Endometrial microvascular endothelial cells (primary cell): ENCODE data around the gene ARFGAP3. TPM values are rescaled to one million over a fixed set of nuclear protein-coding genes. Genes with fewer than 3 reads are reported as not detected.

ENCODE experiments used
- in situ Hi-C: cut with HindIII; loops from 2 replicates; pipeline ENCODE4 v1.10.0; 2017; ENCODE audit warnings: low sequenced_read_pairs, low pct_unique_long_range_greater_than_20kb; ENCODE audit errors: inconsistent ontology term
- total RNA-seq: library from RNA; depleted of rRNA; stranded (reverse); fragments of >200 nt; gene quantifications from one replicate; pipeline ENCODE4 v1.2.3, GENCODE V29; 2015; ENCODE audit errors: inconsistent ontology term

The ARFGAP3 gene
- total RNA-seq, 1 donor from 2014 or later = 49.6 TPM

- in situ Hi-C loops = no loop called here
Measured at GRCh38 chr22:42868751-42869251, 11.7 kb upstream of the ARFGAP3 start.

- in situ Hi-C loops = no loop called here
Measured at GRCh38 chr22:42866100-42866499, 9.0 kb upstream of the ARFGAP3 start.

- in situ Hi-C loops = no loop called here
Measured at GRCh38 chr22:42865536-42865935, 8.5 kb upstream of the ARFGAP3 start.

- in situ Hi-C loops = no loop called here
Measured at GRCh38 chr22:42863349-42863961, 6.4 kb upstream of the ARFGAP3 start.

- in situ Hi-C loops = no loop called here
Measured at GRCh38 chr22:42862045-42862734, 5.1 kb upstream of the ARFGAP3 start.

- in situ Hi-C loops = no loop called here
Measured at GRCh38 chr22:42860968-42861367, 3.9 kb upstream of the ARFGAP3 start.

GRCh38 chr22:42857845-42858481 lies 890 bp upstream of the ARFGAP3 start:
- in situ Hi-C loops = no loop called here

- in situ Hi-C loops = no loop called here
Measured at GRCh38 chr22:42856179-42856864, 751 bp downstream of the ARFGAP3 start.

- in situ Hi-C loops = no loop called here
Measured at GRCh38 chr22:42855721-42856120, 1.4 kb downstream of the ARFGAP3 start.

- in situ Hi-C loops = no loop called here
Measured at GRCh38 chr22:42855211-42855610, 1.9 kb downstream of the ARFGAP3 start.

- in situ Hi-C loops = no loop called here
Measured at GRCh38 chr22:42848941-42849550, 8.0 kb downstream of the ARFGAP3 start.

- in situ Hi-C loops = no loop called here
Measured at GRCh38 chr22:42847110-42847509, 10.0 kb downstream of the ARFGAP3 start.

GRCh38 chr22:42844756-42845155 lies 12.3 kb downstream of the ARFGAP3 start:
- in situ Hi-C loops = no loop called here

- in situ Hi-C loops = no loop called here
Measured at GRCh38 chr22:42842658-42843370, 14.3 kb downstream of the ARFGAP3 start.

GRCh38 chr22:42841444-42841843 lies 15.6 kb downstream of the ARFGAP3 start:
- in situ Hi-C loops = no loop called here

GRCh38 chr22:42837556-42837955 lies 19.5 kb downstream of the ARFGAP3 start:
- in situ Hi-C loops = no loop called here

- in situ Hi-C loops = no loop called here
Measured at GRCh38 chr22:42836026-42836425, 21.0 kb downstream of the ARFGAP3 start.

- in situ Hi-C loops = no loop called here
Measured at GRCh38 chr22:42834177-42834949, 22.7 kb downstream of the ARFGAP3 start.
